GM12892 (cell line): ENCODE results near the gene CCNDBP1.

ENCODE experiments used
- POLR2A ChIP-seq: IDR thresholded peaks from 2 replicates; pipeline ENCODE4 v1.6.1; 2011; ENCODE audit warnings: low read depth, low read length, control low read depth
- POLR2AphosphoS5 ChIP-seq: IDR thresholded peaks from 2 replicates; pipeline ENCODE4 v1.6.1; 2011; ENCODE audit warnings: low read depth, low read length, control low read depth
- TAF1 ChIP-seq: IDR thresholded peaks from 2 replicates; pipeline ENCODE4 v1.6.1; 2011; ENCODE audit warnings: low read depth, mild to moderate bottlenecking, control low read depth, low read length, borderline replicate concordance

- TF ChIP-seq POLR2A (no peak), POLR2AphosphoS5 (no peak), TAF1 (no peak)
These were observed 14.8 kb downstream of the CCNDBP1 start for GRCh38 chr15:43199945-43200488.
